CD1c-positive myeloid dendritic cell (primary cell): ENCODE results near the gene DNAJB7.
"Not testable (repeated sequence)": the region's sequence is repeated elsewhere in the genome, so short reads cannot be mapped to it uniquely, and the experiment has no call there.

Experiments
- DNase-seq: peaks from one replicate; pipeline ENCODE4 v3.0.0-alpha.2; 2016; ENCODE audit errors: extremely low spot score

DNAJB7 gene

DNA sequence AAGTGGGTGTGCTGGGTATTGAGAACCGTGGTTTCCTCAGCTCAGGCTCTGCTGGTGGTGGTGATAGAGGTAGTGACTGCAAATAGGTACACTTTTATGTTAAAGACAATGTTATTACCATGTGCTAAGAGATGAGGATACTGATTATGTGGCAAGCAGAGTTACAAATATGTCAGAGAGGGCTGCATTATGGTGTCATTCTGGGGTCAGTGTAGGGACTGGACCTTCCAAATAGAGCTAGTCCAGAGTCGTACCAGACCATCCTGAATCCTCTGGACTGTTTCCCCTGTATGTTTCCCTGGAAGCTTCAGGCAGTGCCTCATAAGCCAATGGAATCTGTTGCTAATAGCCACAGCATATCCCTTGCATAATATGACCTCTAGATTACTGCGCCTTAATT, at the start of gene DNAJB7:
Gene DNAJB7, minus strand, starts transcription at position 101 of the 400 bp plus-strand sequence. CDS start 119 bp downstream, outside the sequence.
- no peak for DNase-seq

GRCh38 chr22:40908895-40909294, 47.0 kb upstream of the DNAJB7 start:
- no peak for DNase-seq

DNA sequence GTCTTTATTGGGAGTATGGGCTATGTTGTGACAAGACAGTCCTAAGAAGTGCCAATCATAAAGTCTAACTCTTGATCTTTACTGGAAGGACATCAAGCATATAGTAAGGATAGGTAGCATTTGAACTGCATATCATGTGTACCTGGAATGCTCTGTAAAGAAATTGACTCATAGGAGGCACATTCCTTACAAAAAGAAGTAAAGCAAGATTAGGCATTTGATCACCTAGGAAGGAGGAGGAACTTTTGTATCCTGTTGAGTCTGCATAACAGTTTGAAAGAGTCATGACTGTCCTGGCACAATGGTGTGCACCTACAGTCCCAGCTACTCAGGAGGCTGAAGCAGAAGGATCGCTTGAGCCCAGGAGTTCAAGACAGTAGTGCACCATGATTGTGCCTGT, 42.2 kb upstream of the DNAJB7 start:
- DNase-seq: no peak

GRCh38 chr22:40898850-40899357, 37.0 kb upstream of the DNAJB7 start:
- DNase-seq: peak; percentile 76

DNA sequence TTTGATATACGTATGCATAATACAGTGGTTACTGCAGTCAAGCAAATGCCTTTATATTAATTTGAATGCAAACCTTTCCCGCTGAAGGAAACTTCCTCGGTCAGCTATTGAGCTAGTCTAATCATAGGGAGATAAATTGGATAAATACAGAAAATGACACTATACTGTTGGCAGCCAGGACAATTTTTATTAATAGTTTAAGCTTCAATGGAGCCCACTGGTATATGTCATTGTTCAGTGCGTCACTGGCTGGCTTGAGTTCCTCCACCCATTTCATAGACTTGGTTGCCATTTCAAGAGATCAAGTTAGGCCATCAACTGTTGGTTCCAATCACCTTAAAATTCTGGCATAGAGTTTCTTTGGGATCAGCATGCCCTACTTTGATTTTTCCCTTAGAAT, 32.5 kb upstream of the DNAJB7 start:
- DNase-seq: no peak

DNA sequence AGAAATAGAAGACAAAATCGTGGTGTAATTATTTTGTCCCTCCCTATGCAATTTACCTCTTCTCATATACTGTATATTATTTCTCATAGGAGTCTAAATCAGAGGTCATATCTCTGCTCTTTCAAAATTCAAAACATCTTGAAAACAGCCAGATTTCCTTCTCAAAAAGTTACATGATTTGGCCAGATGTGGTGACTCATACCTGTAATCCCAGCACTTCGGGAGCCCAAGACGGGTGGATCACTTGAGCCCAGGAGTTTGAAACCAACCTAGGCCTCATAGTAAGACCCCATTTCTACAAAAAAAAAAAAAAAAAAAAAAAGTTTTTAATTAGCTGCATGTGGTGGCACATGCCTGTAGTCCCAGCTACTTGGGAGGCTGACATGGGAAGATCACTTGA, 29.0 kb upstream of the DNAJB7 start:
- no peak for DNase-seq

DNA sequence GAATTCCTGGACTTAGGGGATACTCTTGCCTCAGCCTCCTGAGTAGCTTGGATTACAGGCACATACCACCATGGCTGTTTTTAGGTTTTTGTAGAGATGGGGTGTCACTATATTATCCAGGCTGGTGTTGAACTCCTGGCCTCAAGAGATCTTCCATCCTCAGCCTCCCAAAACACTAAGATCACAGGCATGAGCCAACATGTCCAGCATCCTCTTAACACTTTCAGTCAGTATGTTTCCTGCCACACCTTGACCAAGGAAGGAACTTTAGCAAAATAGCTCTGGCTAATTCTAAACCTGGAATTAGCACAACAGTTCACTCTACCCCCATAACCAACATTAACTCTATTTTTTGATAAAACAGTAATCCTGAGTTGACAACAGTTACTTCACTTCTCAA, 27.2 kb upstream of the DNAJB7 start:
- DNase-seq: no peak

DNA sequence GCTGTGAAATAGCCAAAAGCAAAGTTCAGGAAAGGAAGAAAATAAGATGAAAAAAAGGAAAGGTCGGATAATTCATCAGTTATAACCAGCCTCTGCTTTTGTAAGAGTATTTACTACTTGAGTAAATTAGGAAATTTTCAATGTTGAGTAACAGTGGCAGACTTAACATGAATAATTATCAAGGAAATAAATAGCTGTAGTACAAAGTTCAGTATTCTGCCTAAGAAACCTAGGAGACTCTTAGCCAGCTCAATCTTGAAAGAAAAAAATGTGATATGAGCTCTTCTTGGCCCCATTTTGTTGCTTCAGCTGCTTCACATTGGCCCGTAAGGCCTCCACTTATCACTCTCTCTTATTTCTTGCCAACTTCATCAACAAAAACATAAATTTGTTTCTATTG, 17.0 kb upstream of the DNAJB7 start:
- DNase-seq: no peak

DNA sequence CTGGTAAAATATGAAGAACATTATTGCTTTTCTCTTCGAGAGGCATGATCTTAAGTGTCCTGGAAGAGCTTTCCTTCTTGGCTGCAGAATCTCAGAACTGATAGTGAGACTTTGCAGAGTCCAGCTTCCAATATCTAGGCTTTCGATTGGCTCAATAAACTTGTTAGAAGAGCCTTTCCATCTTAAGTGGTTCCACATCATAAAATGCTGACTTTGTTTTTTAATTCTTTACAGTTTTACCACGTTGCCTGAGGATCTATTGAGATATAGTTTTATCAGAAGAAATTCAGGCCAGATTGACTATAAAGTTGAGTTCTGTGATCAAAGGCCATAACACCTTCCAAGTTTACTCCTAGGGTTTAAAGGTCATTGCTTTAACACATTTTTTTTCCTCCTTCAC, 15.6 kb upstream of the DNAJB7 start:
- DNase-seq: no peak

DNA sequence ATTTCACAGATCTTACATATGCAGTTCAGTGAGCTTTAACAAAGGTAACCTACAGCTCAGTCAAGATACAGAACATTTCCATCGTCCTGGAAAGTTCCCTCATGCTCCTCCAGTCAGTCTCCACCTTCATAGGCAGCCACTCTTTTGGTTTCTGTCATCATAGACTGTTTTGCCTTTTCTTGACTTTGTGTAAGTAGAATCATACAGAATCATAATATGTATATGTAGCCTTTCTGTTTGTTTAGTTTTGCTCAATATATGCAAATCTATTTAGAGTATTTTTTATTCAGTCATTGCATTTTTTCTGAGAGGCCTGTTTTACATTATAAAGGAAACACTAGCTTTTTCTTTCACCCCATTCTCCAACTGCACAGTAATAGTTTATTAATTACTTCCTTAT, 15.0 kb upstream of the DNAJB7 start:
- DNase-seq: no peak

DNA sequence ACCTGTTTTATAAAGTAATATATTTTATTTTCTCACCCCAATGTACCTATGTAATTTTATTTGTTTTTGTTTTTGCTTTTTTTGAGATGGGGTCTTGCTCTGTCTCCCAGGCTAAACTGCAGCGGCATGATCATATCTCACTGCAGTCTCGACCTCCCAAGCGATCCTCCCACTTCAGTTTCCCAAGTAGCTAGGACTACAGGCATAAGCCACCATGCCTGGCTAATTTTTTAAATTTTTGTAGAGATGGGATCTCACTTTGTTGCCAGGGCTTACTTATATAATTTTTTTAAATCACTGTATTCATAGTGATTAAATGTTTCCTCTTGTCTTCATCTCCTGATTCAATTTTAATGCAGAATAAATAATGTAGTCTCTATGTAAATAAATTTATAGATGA, 13.2 kb upstream of the DNAJB7 start:
- no peak for DNase-seq

- no peak for DNase-seq
Observed at GRCh38 chr22:40874016-40874415, 12.1 kb upstream of the DNAJB7 start.

DNA sequence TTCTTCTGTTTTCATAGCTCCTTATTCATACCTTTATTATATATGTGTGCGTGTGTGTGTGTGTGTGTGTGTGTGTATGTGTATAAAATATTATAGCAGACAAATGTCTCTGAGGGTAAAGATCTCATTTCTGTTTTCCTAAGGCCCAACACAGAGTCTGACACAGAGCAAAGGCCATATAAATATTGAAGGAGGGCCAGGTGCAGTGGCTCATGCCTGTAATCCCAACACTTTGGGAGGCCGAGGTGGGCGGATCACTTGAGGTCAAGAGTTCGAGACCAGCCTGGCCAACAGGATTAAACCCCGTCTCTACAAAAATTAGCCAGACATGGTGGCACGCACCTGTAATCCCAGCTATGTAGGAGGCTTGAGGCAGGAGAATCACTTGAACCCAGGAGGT, 6.5 kb upstream of the DNAJB7 start:
- not testable (repeated sequence) for DNase-seq

GRCh38 chr22:40867109-40867508, 5.2 kb upstream of the DNAJB7 start:
- DNase-seq: no peak

DNA sequence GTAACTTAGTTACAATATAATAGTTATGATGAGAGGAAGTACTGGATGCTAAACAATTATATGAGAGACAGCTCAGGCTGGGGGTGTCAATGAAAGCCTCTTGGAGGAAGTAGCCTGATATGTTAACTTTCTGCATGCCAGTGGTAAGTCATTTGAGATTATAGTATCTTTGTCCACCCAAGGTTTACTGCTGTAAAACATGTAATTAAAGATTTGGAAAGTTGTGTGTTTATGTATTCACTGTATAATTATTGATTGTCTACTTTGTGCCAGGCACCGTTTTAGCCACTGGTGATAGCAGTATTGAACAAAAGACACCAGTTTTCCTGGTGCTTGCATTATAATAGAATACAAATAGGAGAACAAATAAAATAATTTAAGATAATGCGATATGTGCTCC, 624 bp upstream of the DNAJB7 start:
- peak; percentile 45 for DNase-seq

- DNase-seq: peak; percentile 22
Observed at GRCh38 chr22:40857309-40857855, 4.5 kb downstream of the DNAJB7 start.

- DNase-seq: peak; percentile 98
Observed at GRCh38 chr22:40856513-40857308, 5.2 kb downstream of the DNAJB7 start, which contains the start of the genes ST13 and XPNPEP3. ST13 (minus strand) TSS chr22:40856639; CDS start chr22:40856540, 99 bp downstream. XPNPEP3 (plus strand) TSS chr22:40857148; CDS start chr22:40857182, 34 bp downstream.

GRCh38 chr22:40855979-40856512, 5.9 kb downstream of the DNAJB7 start:
- DNase-seq: peak; percentile 55

GRCh38 chr22:40855071-40855978, 6.6 kb downstream of the DNAJB7 start:
- DNase-seq: peak; percentile 92

- DNase-seq: no peak
Observed at GRCh38 chr22:40853961-40854360, 8.0 kb downstream of the DNAJB7 start.

DNA sequence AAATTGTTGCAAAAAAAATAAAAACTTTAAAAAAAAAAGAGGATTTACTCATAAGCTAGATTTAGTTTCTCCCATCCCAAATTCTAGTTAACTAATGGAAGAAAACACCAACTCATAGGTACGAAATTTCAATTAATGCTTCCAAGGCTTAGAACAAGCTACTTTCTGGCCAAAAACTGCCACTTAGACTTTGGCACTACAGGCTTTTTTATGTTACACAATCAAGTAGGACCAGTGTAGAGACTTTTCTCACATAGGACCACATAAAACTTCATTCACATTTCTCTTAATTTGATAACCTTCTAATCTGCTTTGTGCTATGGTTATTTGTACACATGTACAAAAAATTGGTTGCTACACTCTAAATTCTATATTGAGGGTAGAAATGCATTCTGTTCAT, 8.6 kb downstream of the DNAJB7 start:
- no peak for DNase-seq

DNA sequence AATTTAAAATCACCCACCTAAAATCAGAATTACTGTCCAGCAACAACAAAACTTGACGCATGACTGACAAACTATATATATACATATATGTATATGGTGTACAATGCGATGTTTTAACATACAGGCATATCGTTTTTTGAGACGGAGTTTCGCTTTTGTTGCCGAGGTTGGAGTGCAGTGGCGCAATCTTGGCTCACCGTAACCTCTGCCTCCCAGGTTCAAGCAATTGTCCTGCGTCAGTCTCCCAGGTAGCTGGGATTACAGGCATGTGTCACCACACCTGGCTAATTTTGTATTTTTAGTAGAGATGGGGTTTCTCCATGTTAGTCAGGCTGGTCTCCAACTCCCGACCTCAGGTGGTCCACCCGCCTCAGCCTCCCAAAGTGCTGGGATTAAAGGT, 16.1 kb downstream of the DNAJB7 start:
- not testable (repeated sequence) for DNase-seq
